Measurements from ENCODE around the gene TRAF6. TPM values are rescaled to one million over a fixed set of nuclear protein-coding genes. Genes with fewer than 3 reads are reported as not detected.

Gene TRAF6
- total and polyA plus RNA-seq, 2 of the 13 experiments (the other 11 are each of a cell fraction or from before 2014, with no cell fraction given), result 3.3 to 5.9 TPM

GRCh38 chr11:36509694-36510593, at the start of gene TRAF6 (continued):
- TF ChIP-seq ZNF629 (CRISPR knock-in tag; conservative IDR thresholded peaks at IDR 0.05) (peak; percentile 23; the same call in 1 of the 2 replicates), ZSCAN21 (CRISPR knock-in tag; IDR thresholded peaks at IDR 0.05; ENCODE audit: borderline replicate concordance) (peak; percentile 92; the same call in 1 of the 2 replicates), ZFP90 (CRISPR knock-in tag; IDR thresholded peaks at IDR 0.05; ENCODE audit: borderline replicate concordance) (peak; percentile 86; the same call in 1 of the 2 replicates), ZNF589 (CRISPR knock-in tag; conservative IDR thresholded peaks at IDR 0.05) (no peak), PRDM15 (CRISPR knock-in tag; IDR thresholded peaks at IDR 0.05) (0 out of 2 replicates have a peak, but pooled peaks have one; percentile 26), ELF1 (CRISPR knock-in tag; IDR thresholded peaks at IDR 0.05) (peak; percentile 98), TBX3 (IDR thresholded peaks at IDR 0.05; ENCODE audit: borderline replicate concordance) (0 out of 2 replicates have a peak, but pooled peaks have one; percentile 17), NAIF1 (CRISPR knock-in tag; IDR thresholded peaks at IDR 0.05; ENCODE audit: borderline replicate concordance) (peak; percentile 78; the same call in 1 of the 2 replicates), WIZ (CRISPR knock-in tag; IDR thresholded peaks at IDR 0.05) (peak; percentile 31; the same call in 1 of the 2 replicates), NBN (conservative IDR thresholded peaks at IDR 0.05) (no peak)
- TF ChIP-seq, protein P1, sequence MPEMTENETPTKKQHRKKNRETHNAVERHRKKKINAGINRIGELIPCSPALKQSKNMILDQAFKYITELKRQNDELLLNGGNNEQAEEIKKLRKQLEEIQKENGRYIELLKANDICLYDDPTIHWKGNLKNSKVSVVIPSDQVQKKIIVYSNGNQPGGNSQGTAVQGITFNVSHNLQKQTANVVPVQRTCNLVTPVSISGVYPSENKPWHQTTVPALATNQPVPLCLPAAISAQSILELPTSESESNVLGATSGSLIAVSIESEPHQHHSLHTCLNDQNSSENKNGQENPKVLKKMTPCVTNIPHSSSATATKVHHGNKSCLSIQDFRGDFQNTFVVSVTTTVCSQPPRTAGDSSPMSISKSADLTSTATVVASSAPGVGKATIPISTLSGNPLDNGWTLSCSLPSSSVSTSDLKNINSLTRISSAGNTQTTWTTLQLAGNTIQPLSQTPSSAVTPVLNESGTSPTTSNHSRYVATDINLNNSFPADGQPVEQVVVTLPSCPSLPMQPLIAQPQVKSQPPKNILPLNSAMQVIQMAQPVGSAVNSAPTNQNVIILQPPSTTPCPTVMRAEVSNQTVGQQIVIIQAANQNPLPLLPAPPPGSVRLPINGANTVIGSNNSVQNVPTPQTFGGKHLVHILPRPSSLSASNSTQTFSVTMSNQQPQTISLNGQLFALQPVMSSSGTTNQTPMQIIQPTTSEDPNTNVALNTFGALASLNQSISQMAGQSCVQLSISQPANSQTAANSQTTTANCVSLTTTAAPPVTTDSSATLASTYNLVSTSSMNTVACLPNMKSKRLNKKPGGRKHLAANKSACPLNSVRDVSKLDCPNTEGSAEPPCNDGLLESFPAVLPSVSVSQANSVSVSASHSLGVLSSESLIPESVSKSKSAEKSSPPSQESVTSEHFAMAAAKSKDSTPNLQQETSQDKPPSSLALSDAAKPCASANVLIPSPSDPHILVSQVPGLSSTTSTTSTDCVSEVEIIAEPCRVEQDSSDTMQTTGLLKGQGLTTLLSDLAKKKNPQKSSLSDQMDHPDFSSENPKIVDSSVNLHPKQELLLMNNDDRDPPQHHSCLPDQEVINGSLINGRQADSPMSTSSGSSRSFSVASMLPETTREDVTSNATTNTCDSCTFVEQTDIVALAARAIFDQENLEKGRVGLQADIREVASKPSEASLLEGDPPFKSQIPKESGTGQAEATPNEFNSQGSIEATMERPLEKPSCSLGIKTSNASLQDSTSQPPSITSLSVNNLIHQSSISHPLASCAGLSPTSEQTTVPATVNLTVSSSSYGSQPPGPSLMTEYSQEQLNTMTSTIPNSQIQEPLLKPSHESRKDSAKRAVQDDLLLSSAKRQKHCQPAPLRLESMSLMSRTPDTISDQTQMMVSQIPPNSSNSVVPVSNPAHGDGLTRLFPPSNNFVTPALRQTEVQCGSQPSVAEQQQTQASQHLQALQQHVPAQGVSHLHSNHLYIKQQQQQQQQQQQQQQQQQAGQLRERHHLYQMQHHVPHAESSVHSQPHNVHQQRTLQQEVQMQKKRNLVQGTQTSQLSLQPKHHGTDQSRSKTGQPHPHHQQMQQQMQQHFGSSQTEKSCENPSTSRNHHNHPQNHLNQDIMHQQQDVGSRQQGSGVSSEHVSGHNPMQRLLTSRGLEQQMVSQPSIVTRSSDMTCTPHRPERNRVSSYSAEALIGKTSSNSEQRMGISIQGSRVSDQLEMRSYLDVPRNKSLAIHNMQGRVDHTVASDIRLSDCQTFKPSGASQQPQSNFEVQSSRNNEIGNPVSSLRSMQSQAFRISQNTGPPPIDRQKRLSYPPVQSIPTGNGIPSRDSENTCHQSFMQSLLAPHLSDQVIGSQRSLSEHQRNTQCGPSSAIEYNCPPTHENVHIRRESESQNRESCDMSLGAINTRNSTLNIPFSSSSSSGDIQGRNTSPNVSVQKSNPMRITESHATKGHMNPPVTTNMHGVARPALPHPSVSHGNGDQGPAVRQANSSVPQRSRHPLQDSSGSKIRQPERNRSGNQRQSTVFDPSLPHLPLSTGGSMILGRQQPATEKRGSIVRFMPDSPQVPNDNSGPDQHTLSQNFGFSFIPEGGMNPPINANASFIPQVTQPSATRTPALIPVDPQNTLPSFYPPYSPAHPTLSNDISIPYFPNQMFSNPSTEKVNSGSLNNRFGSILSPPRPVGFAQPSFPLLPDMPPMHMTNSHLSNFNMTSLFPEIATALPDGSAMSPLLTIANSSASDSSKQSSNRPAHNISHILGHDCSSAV (CRISPR knock-in tag; IDR thresholded peaks at IDR 0.05; ENCODE audit: borderline replicate concordance), result no peak
- TF ChIP-seq, protein P2, sequence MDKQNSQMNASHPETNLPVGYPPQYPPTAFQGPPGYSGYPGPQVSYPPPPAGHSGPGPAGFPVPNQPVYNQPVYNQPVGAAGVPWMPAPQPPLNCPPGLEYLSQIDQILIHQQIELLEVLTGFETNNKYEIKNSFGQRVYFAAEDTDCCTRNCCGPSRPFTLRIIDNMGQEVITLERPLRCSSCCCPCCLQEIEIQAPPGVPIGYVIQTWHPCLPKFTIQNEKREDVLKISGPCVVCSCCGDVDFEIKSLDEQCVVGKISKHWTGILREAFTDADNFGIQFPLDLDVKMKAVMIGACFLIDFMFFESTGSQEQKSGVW (CRISPR knock-in tag; IDR thresholded peaks at IDR 0.05; ENCODE audit: borderline replicate concordance), result no peak
- TF ChIP-seq, protein P3, sequence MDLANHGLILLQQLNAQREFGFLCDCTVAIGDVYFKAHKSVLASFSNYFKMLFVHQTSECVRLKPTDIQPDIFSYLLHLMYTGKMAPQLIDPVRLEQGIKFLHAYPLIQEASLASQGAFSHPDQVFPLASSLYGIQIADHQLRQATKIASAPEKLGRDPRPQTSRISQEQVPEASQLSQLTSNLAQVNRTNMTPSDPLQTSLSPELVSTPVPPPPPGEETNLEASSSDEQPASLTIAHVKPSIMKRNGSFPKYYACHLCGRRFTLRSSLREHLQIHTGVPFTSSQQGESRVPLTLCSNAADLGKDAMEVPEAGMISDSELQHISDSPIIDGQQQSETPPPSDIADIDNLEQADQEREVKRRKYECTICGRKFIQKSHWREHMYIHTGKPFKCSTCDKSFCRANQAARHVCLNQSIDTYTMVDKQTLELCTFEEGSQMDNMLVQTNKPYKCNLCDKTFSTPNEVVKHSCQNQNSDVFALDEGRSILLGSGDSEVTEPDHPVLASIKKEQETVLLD (CRISPR knock-in tag; IDR thresholded peaks at IDR 0.05; ENCODE audit: low read depth), result no peak

Measured in HepG2 (cell line).